Measurements from ENCODE around the gene ANK2.

ANK2 gene

DNA sequence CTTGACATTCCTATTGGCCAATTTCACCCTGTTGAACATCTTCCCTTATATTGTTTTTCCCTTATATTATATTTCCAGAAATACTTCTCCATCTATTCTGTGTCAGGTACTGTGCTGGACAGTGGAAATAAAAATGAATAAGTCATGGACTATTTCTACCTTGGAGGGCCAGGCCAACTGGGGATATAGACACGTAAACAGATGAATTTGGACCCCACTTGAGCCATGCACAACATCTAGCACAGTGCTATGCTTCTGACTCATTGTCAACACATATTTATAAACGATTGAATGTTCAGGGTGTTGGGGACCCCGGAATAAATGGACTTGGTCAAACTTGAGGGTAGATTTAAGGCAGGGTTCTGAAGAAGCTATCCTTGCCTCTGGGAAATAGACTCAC is 111.1 kb downstream of the ANK2 start:
- Histone ChIP-seq H3K27me3 (ENCODE audit: control insufficient read depth, insufficient read depth, low read length) (no peaks in the 10 kb centered on the region), H3K4me3 (ENCODE audit: low read length) (no peak overlapping the region), H3K4me1 (ENCODE audit: control insufficient read depth, insufficient read depth, low read length) (no peaks in the 10 kb centered on the region), H3K9me3 (ENCODE audit: control insufficient read depth, low read length) (no peaks in the 10 kb centered on the region), H3K9ac (ENCODE audit: low read length) (no peak overlapping the region), H3K36me3 (ENCODE audit: control insufficient read depth, insufficient read depth, low read length) (no peaks in the 10 kb centered on the region)

DNA sequence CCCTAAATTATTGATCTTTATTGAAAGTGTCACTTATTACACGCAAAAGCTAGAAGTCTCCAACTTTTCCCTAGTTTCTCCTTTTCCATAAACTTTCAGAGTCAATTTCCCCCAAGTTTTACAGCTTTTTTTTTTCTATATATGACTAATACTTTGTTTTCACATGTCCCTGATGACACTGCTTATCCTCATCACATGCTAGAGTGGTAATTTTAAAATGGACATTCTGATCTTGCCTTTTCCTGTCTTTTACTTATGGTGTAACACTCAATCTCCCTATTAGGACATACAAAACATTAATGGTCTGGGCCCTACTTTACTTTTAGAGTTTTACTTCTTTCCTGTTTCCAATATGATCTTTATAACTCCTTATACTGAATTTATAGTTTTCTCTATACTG is 112.6 kb downstream of the ANK2 start:
- H3K4me3 ChIP-seq (ENCODE audit: low read length): no peak overlapping the region
- H3K27me3 ChIP-seq (ENCODE audit: control insufficient read depth, insufficient read depth, low read length): no peaks in the 10 kb centered on the region
- H3K4me1 ChIP-seq (ENCODE audit: control insufficient read depth, insufficient read depth, low read length): no peaks in the 10 kb centered on the region
- H3K36me3 ChIP-seq (ENCODE audit: control insufficient read depth, insufficient read depth, low read length): no peaks in the 10 kb centered on the region
- no peaks in the 10 kb centered on the region for H3K9me3 ChIP-seq (ENCODE audit: control insufficient read depth, low read length)
- H3K9ac ChIP-seq (ENCODE audit: low read length): no peak overlapping the region

DNA sequence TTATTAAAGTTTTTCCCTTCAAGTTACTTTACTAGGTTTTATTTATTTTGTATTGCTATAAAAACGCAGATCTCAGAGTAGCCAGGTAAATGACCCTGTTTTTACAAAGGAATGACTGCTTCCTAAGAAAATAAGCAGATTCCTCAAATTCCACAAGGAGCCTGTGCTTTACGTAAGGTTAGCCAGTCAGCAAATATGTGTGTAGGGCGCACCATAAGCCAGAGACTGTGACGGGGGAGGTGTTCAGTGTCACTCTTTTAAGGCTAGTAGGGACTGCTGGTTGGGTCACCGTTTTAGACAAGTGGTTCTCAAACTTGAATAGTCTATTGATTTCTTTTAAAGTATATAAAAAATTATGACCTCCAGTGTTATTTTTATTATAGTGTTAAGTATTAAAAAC is 119.9 kb downstream of the ANK2 start:
- H3K27me3 ChIP-seq (ENCODE audit: control insufficient read depth, insufficient read depth, low read length): no peaks in the 10 kb centered on the region
- H3K4me1 ChIP-seq (ENCODE audit: control insufficient read depth, insufficient read depth, low read length): no peaks in the 10 kb centered on the region
- H3K36me3 ChIP-seq (ENCODE audit: control insufficient read depth, insufficient read depth, low read length): no peaks in the 10 kb centered on the region
- no peak overlapping the region for H3K9ac ChIP-seq (ENCODE audit: low read length)
- no peaks in the 10 kb centered on the region for H3K9me3 ChIP-seq (ENCODE audit: control insufficient read depth, low read length)
- H3K4me3 ChIP-seq (ENCODE audit: low read length): no peak overlapping the region

DNA sequence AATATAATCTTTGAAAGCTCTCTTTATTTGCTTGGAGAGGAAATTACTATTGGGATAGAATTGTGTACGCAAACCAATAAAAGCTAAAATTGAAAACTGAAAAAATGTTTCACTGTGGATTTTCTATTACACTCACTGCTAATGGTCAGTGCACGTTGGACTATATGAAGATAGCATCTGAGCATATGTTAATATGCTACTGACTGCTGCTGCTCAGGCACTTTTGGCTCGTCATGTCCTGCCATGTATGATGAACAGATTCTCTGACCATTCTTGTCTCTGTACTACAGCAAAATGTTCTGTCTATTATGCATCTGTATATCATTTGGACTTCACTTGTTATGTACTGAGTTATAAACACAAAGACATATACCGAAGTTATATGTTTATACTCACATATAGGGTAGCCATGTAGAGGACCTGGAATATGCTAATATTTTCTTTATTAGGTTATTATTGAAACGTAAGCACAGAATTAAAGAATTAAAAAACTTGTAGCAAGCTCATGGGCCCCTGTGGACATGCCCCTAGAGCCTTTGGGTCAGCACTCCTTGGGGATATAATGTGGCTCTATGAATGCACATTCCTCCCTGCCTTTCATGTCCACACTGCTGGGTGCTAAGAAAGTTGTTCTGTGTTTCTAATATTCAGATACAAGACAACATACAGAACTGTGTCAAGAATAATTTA is 120.8 kb downstream of the ANK2 start:
- Histone ChIP-seq H3K9ac (ENCODE audit: low read length) (no peak overlapping the region), H3K4me1 (ENCODE audit: control insufficient read depth, insufficient read depth, low read length) (no peaks in the 10 kb centered on the region), H3K4me3 (ENCODE audit: low read length) (no peak overlapping the region), H3K36me3 (ENCODE audit: control insufficient read depth, insufficient read depth, low read length) (no peaks in the 10 kb centered on the region), H3K9me3 (ENCODE audit: control insufficient read depth, low read length) (no peaks in the 10 kb centered on the region), H3K27me3 (ENCODE audit: control insufficient read depth, insufficient read depth, low read length) (no peaks in the 10 kb centered on the region)

DNA sequence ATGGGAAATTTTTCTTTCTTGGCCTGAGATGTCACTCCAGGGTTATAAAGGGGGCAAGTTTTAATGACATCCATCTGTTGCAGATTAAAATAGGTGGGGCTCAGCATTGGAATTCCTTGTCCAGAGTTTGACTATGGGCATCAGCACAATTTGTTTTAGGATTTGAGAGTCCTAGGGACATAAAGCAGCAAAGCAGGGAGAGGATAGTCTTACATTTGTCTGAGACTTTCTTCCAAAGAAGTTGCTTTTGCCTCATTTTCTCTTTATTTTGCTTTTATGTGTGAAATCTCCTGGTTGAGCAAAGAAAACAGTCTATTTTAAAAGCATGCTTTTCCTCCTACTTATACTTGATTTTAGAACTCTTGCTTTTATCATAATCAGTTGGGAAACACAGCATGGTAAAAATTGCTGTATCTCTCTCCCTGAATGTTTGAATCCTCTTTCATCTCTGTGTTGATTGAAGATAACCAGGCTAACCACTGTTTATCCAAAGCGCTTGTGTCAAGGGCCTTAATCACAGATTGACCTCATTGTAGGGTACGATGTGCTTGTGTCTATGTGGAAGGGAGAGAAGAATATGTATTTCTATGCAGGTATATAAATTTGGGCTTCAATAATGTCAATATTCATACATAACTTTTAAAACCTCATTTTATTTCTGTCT is 121.5 kb downstream of the ANK2 start:
- Histone ChIP-seq H3K4me3 (ENCODE audit: low read length) (no peak overlapping the region), H3K9ac (ENCODE audit: low read length) (no peak overlapping the region)

GRCh38 chr4:113173126-113173792 is 123.8 kb downstream of the ANK2 start:
- Histone ChIP-seq H3K27me3 (ENCODE audit: control insufficient read depth, insufficient read depth, low read length) (no peaks in the 10 kb centered on the region), H3K9me3 (ENCODE audit: control insufficient read depth, low read length) (no peaks in the 10 kb centered on the region), H3K36me3 (ENCODE audit: control insufficient read depth, insufficient read depth, low read length) (no peaks in the 10 kb centered on the region), H3K9ac (ENCODE audit: low read length) (no peak overlapping the region), H3K4me3 (ENCODE audit: low read length) (no peak overlapping the region), H3K4me1 (ENCODE audit: control insufficient read depth, insufficient read depth, low read length) (no peaks in the 10 kb centered on the region)

More for the DNA sequence above, 121.5 kb downstream of the ANK2 start:
- Histone ChIP-seq H3K9me3 (ENCODE audit: control insufficient read depth, low read length) (no peaks in the 10 kb centered on the region), H3K36me3 (ENCODE audit: control insufficient read depth, insufficient read depth, low read length) (no peaks in the 10 kb centered on the region), H3K4me1 (ENCODE audit: control insufficient read depth, insufficient read depth, low read length) (no peaks in the 10 kb centered on the region), H3K27me3 (ENCODE audit: control insufficient read depth, insufficient read depth, low read length) (no peaks in the 10 kb centered on the region)

DNA sequence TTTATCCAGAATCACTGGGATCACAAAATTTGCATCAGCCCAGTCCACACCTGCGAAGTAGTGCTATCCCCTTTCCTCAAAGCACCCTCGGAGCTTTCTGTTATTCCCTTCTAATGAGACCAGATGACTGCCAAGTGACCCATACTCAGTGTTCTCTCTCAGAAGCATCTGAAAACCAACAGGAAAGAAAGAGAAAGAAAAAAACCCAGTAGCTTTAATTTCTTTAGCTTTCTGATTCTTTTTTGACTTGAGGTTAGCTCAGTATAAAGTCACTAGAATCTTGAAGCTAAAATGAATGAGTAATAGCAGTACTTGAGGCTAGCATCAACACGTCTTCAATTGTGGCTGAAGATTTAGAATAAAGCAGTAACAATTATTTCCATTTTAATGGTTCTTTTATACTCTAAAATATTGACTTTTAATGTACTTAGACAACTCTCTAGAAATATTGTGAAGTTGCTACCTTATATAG is 124.4 kb downstream of the ANK2 start:
- Histone ChIP-seq H3K4me1 (ENCODE audit: control insufficient read depth, insufficient read depth, low read length) (no peaks in the 10 kb centered on the region), H3K36me3 (ENCODE audit: control insufficient read depth, insufficient read depth, low read length) (no peaks in the 10 kb centered on the region), H3K9ac (ENCODE audit: low read length) (no peak overlapping the region), H3K27me3 (ENCODE audit: control insufficient read depth, insufficient read depth, low read length) (no peaks in the 10 kb centered on the region), H3K4me3 (ENCODE audit: low read length) (no peak overlapping the region), H3K9me3 (ENCODE audit: control insufficient read depth, low read length) (no peaks in the 10 kb centered on the region)

DNA sequence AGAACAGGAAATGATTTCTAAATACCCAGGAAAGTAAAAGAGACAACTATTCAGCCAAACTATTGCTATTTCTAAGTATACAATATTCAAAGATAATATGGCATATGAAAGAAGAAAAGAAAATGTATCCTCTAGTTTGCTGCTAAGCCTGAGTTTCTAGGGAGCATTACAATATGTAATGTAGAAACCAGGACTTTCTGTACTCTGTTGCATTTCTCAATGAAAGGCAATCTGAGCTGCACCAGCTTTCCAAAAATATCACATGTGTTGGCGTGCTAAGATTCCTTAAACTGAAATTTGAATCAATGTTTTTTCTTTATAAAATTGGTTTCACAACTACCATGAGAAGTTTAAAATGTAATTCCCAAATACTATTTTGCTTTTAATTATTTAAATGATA is 129.6 kb downstream of the ANK2 start:
- H3K36me3 ChIP-seq (ENCODE audit: control insufficient read depth, insufficient read depth, low read length): no peaks in the 10 kb centered on the region
- no peaks in the 10 kb centered on the region for H3K9me3 ChIP-seq (ENCODE audit: control insufficient read depth, low read length)
- H3K9ac ChIP-seq (ENCODE audit: low read length): no peak overlapping the region
- no peak overlapping the region for H3K4me3 ChIP-seq (ENCODE audit: low read length)
- no peaks in the 10 kb centered on the region for H3K4me1 ChIP-seq (ENCODE audit: control insufficient read depth, insufficient read depth, low read length)
- no peaks in the 10 kb centered on the region for H3K27me3 ChIP-seq (ENCODE audit: control insufficient read depth, insufficient read depth, low read length)

GRCh38 chr4:113179996-113180395 is 130.5 kb downstream of the ANK2 start:
- Histone ChIP-seq H3K27me3 (ENCODE audit: control insufficient read depth, insufficient read depth, low read length) (no peaks in the 10 kb centered on the region), H3K36me3 (ENCODE audit: control insufficient read depth, insufficient read depth, low read length) (no peaks in the 10 kb centered on the region), H3K9ac (ENCODE audit: low read length) (no peak overlapping the region), H3K9me3 (ENCODE audit: control insufficient read depth, low read length) (no peaks in the 10 kb centered on the region), H3K4me3 (ENCODE audit: low read length) (no peak overlapping the region), H3K4me1 (ENCODE audit: control insufficient read depth, insufficient read depth, low read length) (no peaks in the 10 kb centered on the region)

- Histone ChIP-seq H3K4me3 (ENCODE audit: low read length) (no peak overlapping the region), H3K27me3 (ENCODE audit: control insufficient read depth, insufficient read depth, low read length) (no peaks in the 10 kb centered on the region), H3K4me1 (ENCODE audit: control insufficient read depth, insufficient read depth, low read length) (no peaks in the 10 kb centered on the region), H3K9ac (ENCODE audit: low read length) (no peak overlapping the region), H3K36me3 (ENCODE audit: control insufficient read depth, insufficient read depth, low read length) (no peaks in the 10 kb centered on the region), H3K9me3 (ENCODE audit: control insufficient read depth, low read length) (no peaks in the 10 kb centered on the region)
Observed at GRCh38 chr4:113181289-113182007, 132.0 kb downstream of the ANK2 start.

DNA sequence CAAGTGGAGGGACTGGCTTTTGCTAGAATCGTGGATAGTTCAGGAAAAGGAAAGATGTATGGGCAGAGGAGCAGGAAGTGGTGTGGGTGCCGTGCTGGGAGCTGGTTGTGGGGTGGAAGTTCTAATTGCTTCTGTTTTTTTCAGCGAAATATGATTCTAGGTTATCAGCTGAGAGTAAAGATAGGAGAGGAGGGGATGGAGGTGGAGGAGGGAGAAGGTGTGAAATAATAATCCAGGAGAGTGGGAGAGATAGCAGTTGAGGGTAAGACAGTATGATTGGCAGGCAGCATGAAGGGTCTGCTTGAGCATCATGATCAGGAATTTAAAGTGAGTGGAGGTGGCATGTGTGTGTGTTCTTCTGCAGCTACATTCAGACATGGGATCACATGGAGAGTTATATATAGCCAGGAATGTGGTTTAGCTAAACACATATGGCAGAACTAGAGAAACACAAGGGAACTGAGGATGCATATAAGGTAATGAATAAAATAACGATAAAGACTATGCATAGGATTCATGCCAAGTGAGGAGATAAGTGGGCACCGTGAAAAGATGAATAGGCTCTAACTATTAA is 133.7 kb downstream of the ANK2 start:
- H3K4me1 ChIP-seq (ENCODE audit: control insufficient read depth, insufficient read depth, low read length): no peaks in the 10 kb centered on the region
- H3K36me3 ChIP-seq (ENCODE audit: control insufficient read depth, insufficient read depth, low read length): no peaks in the 10 kb centered on the region
- no peak overlapping the region for H3K9ac ChIP-seq (ENCODE audit: low read length)
- H3K9me3 ChIP-seq (ENCODE audit: control insufficient read depth, low read length): no peaks in the 10 kb centered on the region
- no peak overlapping the region for H3K4me3 ChIP-seq (ENCODE audit: low read length)
- no peaks in the 10 kb centered on the region for H3K27me3 ChIP-seq (ENCODE audit: control insufficient read depth, insufficient read depth, low read length)
